Upper lobe of left lung (tissue), 4 donors: Measurements from ENCODE around the gene LATS2.

Experiments
- EP300 ChIP-seq, 4 donors: sonication (generic); formaldehyde crosslinking; IDR thresholded peaks; one replicate each; pipeline ENCODE4 v1.5.1; 2017; ENCODE audit warnings: antibody characterized with exemption in 4 of 4, control low read depth in 2 of 4
- POLR2A ChIP-seq, 4 donors: fragments of 450-650 bp; IDR thresholded peaks; one replicate each; pipeline ENCODE4 v1.5.1; 2016 to 2017; ENCODE audit warnings: antibody characterized with exemption in 4 of 4, mild to moderate bottlenecking in 2 of 4
- POLR2AphosphoS5 ChIP-seq, 2 donors: sonication (generic); formaldehyde crosslinking; IDR thresholded peaks; one replicate each; pipeline ENCODE4 v1.5.1; 2017; ENCODE audit warnings: antibody characterized with exemption in 2 of 2
- TF ChIP-seq, protein P1 (sequence below), 6 experiments: fragments of 450-650 bp in 4 of 6; fragments of 200-600 bp in 2 of 6; sonication (generic) in 2 of 6; IDR thresholded peaks; one replicate each; pipeline ENCODE4 v1.5.1; 2016 to 2019; ENCODE audit warnings: antibody characterized with exemption in 6 of 6

- TF ChIP-seq, protein P1, sequence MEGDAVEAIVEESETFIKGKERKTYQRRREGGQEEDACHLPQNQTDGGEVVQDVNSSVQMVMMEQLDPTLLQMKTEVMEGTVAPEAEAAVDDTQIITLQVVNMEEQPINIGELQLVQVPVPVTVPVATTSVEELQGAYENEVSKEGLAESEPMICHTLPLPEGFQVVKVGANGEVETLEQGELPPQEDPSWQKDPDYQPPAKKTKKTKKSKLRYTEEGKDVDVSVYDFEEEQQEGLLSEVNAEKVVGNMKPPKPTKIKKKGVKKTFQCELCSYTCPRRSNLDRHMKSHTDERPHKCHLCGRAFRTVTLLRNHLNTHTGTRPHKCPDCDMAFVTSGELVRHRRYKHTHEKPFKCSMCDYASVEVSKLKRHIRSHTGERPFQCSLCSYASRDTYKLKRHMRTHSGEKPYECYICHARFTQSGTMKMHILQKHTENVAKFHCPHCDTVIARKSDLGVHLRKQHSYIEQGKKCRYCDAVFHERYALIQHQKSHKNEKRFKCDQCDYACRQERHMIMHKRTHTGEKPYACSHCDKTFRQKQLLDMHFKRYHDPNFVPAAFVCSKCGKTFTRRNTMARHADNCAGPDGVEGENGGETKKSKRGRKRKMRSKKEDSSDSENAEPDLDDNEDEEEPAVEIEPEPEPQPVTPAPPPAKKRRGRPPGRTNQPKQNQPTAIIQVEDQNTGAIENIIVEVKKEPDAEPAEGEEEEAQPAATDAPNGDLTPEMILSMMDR (IDR thresholded peaks at IDR 0.05) = no peak
- TF ChIP-seq POLR2A (IDR thresholded peaks at IDR 0.05) (no peak), EP300 (IDR thresholded peaks at IDR 0.05) (no peak), POLR2AphosphoS5 (IDR thresholded peaks at IDR 0.05) (no peak)
These were observed 16.3 kb downstream of the LATS2 start for GRCh38 chr13:21045100-21045499.
